Calu3 (cell line): ENCODE measurements around the gene MAPKAPK3. TPM values are rescaled to one million over a fixed set of nuclear protein-coding genes. Genes with fewer than 3 reads are reported as not detected.

Source experiments
- BruUV-seq: library from RNA; stranded (reverse); fragments of 400-500 nt; replicated peaks from 2 replicates; lab custom pipeline; 2021; lab: Mats Ljungman, UMichigan
- CTCF ChIA-PET: fragments of 300-600 bp; sonication (Branson Sonifier 250); formaldehyde crosslinking; loops from one replicate; lab custom pipeline; 2022; ENCODE audit warnings: antibody characterized with exemption; lab: Charles Lee
- DNase-seq: peaks from one replicate; pipeline ENCODE4 v3.0.0; 2022
- H3K27ac Mint-ChIP-seq: one replicate; pipeline ENCODE4 v1.8.0; 2022; ENCODE audit warnings: mixed read lengths; ENCODE audit not compliant: unreplicated experiment
- H3K27me3 Mint-ChIP-seq: one replicate; pipeline ENCODE4 v1.8.0; 2022; ENCODE audit warnings: mixed read lengths; ENCODE audit not compliant: unreplicated experiment
- H3K36me3 Mint-ChIP-seq: one replicate; pipeline ENCODE4 v1.8.0; 2022; ENCODE audit warnings: mild to moderate bottlenecking, moderate library complexity, mixed read lengths; ENCODE audit not compliant: insufficient read depth, unreplicated experiment
- H3K4me1 Mint-ChIP-seq: one replicate; pipeline ENCODE4 v1.8.0; 2022; ENCODE audit warnings: mild to moderate bottlenecking, low read depth, mixed read lengths; ENCODE audit not compliant: unreplicated experiment
- H3K4me3 Mint-ChIP-seq: one replicate; pipeline ENCODE4 v1.8.0; 2022; ENCODE audit warnings: mild to moderate bottlenecking, low read depth, moderate library complexity, mixed read lengths; ENCODE audit not compliant: unreplicated experiment
- H3K9me3 Mint-ChIP-seq: one replicate; pipeline ENCODE4 v1.8.0; 2022; ENCODE audit warnings: low read depth, mixed read lengths; ENCODE audit not compliant: unreplicated experiment
- intact Hi-C: fragments of 100-400 bp; cut with micrococcal nuclease; formaldehyde crosslinking; loops from one replicate; pipeline ENCODE4 v1.10.0; 2022; ENCODE audit not compliant: unreplicated experiment
- total RNA-seq: library from RNA; stranded (reverse); gene quantifications from 2 replicates; pipeline ENCODE4 v1.2.3, GENCODE V29; 2022
- TF ChIP-seq, protein P1 (sequence below): fragments of 200-600 bp; IDR thresholded peaks from one replicate; pipeline ENCODE4 v1.8.0; 2022; ENCODE audit warnings: antibody characterized with exemption; ENCODE audit not compliant: unreplicated experiment

MAPKAPK3 gene
- total RNA-seq, 1 experiment from 2014 or later: 40.6 TPM

DNA sequence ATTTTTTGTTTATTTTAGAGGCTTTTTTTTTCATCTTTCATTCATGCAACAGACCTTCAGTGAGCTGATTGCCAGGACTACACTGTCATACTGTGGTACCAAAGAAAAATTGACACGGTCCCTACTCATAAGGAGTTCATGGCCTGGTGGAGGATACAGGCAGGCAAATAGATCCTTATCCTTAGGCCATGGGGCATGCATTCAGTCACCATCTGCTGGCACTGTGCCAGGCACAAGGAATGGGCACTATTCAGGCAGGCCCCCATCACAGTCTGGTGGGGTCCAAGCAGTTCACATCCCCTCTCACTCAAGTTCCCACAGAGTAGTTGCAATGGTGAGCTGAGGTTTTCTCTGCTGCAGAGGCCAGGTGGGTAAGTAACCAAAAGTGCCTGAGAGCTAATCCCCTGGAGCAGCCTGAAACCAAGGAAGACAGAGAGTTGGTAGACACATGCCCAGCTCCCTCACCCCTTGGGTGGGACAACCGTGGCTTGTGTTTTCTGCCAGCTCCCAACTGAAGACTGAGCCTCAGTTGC is 22.6 kb upstream of the MAPKAPK3 start:
- Mint-ChIP-seq H3K4me3 (no peak overlapping the region), H3K27ac (no peak overlapping the region), H3K4me1 (no peaks in the 10 kb centered on the region), H3K27me3 (no peaks in the 10 kb centered on the region), H3K36me3 (no peaks in the 10 kb centered on the region), H3K9me3 (no peaks in the 10 kb centered on the region)
- TF ChIP-seq, protein P1, sequence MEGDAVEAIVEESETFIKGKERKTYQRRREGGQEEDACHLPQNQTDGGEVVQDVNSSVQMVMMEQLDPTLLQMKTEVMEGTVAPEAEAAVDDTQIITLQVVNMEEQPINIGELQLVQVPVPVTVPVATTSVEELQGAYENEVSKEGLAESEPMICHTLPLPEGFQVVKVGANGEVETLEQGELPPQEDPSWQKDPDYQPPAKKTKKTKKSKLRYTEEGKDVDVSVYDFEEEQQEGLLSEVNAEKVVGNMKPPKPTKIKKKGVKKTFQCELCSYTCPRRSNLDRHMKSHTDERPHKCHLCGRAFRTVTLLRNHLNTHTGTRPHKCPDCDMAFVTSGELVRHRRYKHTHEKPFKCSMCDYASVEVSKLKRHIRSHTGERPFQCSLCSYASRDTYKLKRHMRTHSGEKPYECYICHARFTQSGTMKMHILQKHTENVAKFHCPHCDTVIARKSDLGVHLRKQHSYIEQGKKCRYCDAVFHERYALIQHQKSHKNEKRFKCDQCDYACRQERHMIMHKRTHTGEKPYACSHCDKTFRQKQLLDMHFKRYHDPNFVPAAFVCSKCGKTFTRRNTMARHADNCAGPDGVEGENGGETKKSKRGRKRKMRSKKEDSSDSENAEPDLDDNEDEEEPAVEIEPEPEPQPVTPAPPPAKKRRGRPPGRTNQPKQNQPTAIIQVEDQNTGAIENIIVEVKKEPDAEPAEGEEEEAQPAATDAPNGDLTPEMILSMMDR: no peak
- CTCF ChIA-PET: interaction anchor here (0.7 kb wide), 1 partner anchor 58 kb away, joined by 3 read pairs; no protein-coding TSS in a partner anchor
- DNase-seq: no peak
- intact Hi-C loops: no loop called here
- BruUV-seq: no TSS peak

- H3K36me3 Mint-ChIP-seq: peaks cover 12% of the 10 kb centered on the region
- BruUV-seq: no TSS peak
- H3K4me3 Mint-ChIP-seq: no peak overlapping the region
- no peaks in the 10 kb centered on the region for H3K9me3 Mint-ChIP-seq
- H3K27ac Mint-ChIP-seq: no peak overlapping the region
- peaks cover 36% of the 10 kb centered on the region for H3K4me1 Mint-ChIP-seq
- intact Hi-C loops: no loop called here
- H3K27me3 Mint-ChIP-seq: no peaks in the 10 kb centered on the region
- CTCF ChIA-PET: interaction anchor here (1.3 kb wide), 1 partner anchor 13 kb away, joined by 3 read pairs; the partner anchor contains the start of gene CISH
- DNase-seq: no peak
- TF ChIP-seq, protein P1: no peak
Measured at GRCh38 chr3:50599115-50599715, 17.7 kb upstream of the MAPKAPK3 start.

- CTCF ChIA-PET: interaction anchor here (1.3 kb wide), 1 partner anchor 12 kb away, joined by 3 read pairs; the partner anchor contains the start of gene CISH
- intact Hi-C loops: no loop called here
- H3K36me3 Mint-ChIP-seq: peaks cover 12% of the 10 kb centered on the region
Measured at GRCh38 chr3:50599716-50600118, 17.2 kb upstream of the MAPKAPK3 start.

DNA sequence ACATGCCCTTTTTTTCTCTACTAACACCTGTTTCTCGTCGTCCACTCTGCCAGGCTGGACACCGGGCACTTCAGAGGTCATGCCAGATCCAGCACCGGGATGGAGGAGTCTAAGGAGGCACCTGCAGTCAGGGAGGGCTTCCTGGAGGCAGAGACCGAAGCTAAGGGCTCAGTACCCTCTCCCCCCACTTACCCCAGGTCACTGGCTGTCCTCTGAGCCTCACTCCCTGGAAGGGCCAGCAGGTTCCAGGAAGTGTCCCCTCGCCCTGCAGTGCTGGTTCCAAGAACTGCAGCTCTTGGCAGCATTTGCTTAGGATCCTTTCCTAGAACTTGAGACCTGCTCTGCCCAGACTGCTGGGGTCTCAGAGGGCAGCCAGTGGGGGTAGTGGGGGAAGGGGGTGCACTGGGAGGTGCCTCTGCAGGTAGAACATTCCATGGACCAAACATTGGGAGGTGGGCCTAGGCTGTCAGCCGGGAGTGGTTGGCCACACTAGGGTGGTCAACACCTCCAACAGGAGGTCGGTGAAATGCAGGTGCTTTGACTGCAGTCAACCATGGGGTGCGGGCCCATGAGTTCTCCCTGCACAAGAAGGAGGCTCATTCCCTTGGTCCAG is 16.7 kb upstream of the MAPKAPK3 start:
- intact Hi-C loops: no loop called here
- Mint-ChIP-seq H3K9me3 (no peaks in the 10 kb centered on the region), H3K36me3 (peaks cover 12% of the 10 kb centered on the region), H3K27me3 (no peaks in the 10 kb centered on the region), H3K4me1 (peaks cover 38% of the 10 kb centered on the region), H3K4me3 (no peak overlapping the region), H3K27ac (no peak overlapping the region)
- no TSS peak for BruUV-seq
- no peak for DNase-seq
- TF ChIP-seq, protein P1: no peak
- CTCF ChIA-PET: interaction anchor here (2.7 kb wide), 1 partner anchor 16 kb away, joined by 10 read pairs; the partner anchor contains the start of gene MAPKAPK3

More at GRCh38 chr3:50599716-50600118, 17.2 kb upstream of the MAPKAPK3 start:
- Mint-ChIP-seq H3K9me3 (no peaks in the 10 kb centered on the region), H3K4me3 (no peak overlapping the region), H3K4me1 (peaks cover 38% of the 10 kb centered on the region), H3K27ac (no peak overlapping the region), H3K27me3 (no peaks in the 10 kb centered on the region)
- no peak for DNase-seq
- TF ChIP-seq, protein P1: no peak
- BruUV-seq: no TSS peak
